ENCODE results near the gene DCANP1.
A peak's percentile ranks its signal among the peaks of the same experiment; 100 is the strongest.

Gene DCANP1

DNA sequence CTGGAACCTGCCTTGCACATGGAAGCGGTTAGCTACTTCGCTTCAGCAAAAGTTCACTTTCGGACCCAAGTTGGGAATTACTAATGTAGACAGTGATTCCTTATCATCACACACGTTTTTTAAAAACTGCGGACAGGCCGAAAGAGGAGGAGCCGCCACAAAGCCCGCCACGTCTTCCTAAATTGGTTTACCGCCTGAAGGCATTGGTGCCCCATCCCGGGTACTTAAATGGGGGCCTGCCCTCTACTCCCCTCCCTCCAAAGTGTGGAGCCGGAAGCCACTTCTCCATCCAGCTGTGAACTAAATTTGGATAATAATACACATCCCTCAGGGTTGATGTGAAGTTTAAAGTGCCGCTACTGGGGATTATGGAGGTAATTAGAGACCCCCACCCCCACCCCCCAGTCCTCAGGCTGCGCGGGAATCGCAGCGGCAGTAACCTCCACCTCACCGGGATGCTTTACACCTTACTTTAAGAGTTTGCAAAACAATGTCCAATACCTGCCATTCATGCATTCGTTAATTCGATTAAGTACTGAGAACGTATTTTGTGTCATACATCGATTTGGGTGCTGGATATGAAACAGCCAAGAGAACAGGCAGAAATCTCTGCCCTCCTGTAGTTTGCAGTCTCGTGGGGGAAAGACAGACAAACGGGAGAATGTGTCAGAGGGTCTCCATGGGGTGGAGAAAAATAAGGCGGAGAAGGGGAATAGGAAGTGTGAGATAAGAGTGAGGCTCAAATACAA lies 47.2 kb downstream of the DCANP1 start:
- TF ChIP-seq, protein P1, sequence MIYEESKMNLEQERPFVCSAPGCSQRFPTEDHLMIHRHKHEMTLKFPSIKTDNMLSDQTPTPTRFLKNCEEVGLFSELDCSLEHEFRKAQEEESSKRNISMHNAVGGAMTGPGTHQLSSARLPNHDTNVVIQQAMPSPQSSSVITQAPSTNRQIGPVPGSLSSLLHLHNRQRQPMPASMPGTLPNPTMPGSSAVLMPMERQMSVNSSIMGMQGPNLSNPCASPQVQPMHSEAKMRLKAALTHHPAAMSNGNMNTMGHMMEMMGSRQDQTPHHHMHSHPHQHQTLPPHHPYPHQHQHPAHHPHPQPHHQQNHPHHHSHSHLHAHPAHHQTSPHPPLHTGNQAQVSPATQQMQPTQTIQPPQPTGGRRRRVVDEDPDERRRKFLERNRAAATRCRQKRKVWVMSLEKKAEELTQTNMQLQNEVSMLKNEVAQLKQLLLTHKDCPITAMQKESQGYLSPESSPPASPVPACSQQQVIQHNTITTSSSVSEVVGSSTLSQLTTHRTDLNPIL (CRISPR knock-in tag; IDR thresholded peaks at IDR 0.05; ENCODE audit: low read depth) = no peak
- TF ChIP-seq ZFP3 (CRISPR knock-in tag; IDR thresholded peaks at IDR 0.05) (no peak), ISL1 (CRISPR knock-in tag; IDR thresholded peaks at IDR 0.05) (no peak), TOX (CRISPR knock-in tag; IDR thresholded peaks at IDR 0.05; ENCODE audit: borderline replicate concordance) (no peak), ZNF8 (CRISPR knock-in tag; IDR thresholded peaks at IDR 0.05) (no peak), OSR1 (CRISPR knock-in tag; IDR thresholded peaks at IDR 0.05) (no peak), TCF4 (CRISPR knock-in tag; IDR thresholded peaks at IDR 0.05; ENCODE audit: borderline replicate concordance) (no peak)
- TF ChIP-seq, protein P2, sequence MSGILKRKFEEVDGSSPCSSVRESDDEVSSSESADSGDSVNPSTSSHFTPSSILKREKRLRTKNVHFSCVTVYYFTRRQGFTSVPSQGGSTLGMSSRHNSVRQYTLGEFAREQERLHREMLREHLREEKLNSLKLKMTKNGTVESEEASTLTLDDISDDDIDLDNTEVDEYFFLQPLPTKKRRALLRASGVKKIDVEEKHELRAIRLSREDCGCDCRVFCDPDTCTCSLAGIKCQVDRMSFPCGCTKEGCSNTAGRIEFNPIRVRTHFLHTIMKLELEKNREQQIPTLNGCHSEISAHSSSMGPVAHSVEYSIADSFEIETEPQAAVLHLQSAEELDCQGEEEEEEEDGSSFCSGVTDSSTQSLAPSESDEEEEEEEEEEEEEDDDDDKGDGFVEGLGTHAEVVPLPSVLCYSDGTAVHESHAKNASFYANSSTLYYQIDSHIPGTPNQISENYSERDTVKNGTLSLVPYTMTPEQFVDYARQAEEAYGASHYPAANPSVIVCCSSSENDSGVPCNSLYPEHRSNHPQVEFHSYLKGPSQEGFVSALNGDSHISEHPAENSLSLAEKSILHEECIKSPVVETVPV (CRISPR knock-in tag; IDR thresholded peaks at IDR 0.05) = no peak
- ATAC-seq = no peak

- ATAC-seq = peak; percentile 94
- TF ChIP-seq, protein P3, sequence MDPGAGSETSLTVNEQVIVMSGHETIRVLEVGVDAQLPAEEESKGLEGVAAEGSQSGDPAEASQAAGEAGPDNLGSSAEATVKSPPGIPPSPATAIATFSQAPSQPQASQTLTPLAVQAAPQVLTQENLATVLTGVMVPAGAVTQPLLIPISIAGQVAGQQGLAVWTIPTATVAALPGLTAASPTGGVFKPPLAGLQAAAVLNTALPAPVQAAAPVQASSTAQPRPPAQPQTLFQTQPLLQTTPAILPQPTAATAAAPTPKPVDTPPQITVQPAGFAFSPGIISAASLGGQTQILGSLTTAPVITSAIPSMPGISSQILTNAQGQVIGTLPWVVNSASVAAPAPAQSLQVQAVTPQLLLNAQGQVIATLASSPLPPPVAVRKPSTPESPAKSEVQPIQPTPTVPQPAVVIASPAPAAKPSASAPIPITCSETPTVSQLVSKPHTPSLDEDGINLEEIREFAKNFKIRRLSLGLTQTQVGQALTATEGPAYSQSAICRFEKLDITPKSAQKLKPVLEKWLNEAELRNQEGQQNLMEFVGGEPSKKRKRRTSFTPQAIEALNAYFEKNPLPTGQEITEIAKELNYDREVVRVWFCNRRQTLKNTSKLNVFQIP (CRISPR knock-in tag; IDR thresholded peaks at IDR 0.05; ENCODE audit: borderline replicate concordance, low read depth) = no peak
- TF ChIP-seq TCF4 (CRISPR knock-in tag; IDR thresholded peaks at IDR 0.05; ENCODE audit: borderline replicate concordance) (no peak), TSHZ2 (CRISPR knock-in tag; IDR thresholded peaks at IDR 0.05) (peak; percentile 41; the same call in 1 of the 2 replicates), TOX (CRISPR knock-in tag; IDR thresholded peaks at IDR 0.05; ENCODE audit: borderline replicate concordance) (no peak), ZC3H10 (CRISPR knock-in tag; IDR thresholded peaks at IDR 0.05) (no peak), ZFP30 (CRISPR knock-in tag; IDR thresholded peaks at IDR 0.05) (no peak), ISL1 (CRISPR knock-in tag; IDR thresholded peaks at IDR 0.05) (no peak), SNAI2 (CRISPR knock-in tag; IDR thresholded peaks at IDR 0.05) (peak; percentile 87), PATZ1 (CRISPR knock-in tag; IDR thresholded peaks at IDR 0.05; ENCODE audit: borderline replicate concordance) (no peak), ESRRG (CRISPR knock-in tag; IDR thresholded peaks at IDR 0.05) (no peak), OSR1 (CRISPR knock-in tag; IDR thresholded peaks at IDR 0.05) (peak; percentile 32; the same call in 1 of the 2 replicates), RARB (CRISPR knock-in tag; IDR thresholded peaks at IDR 0.05) (no peak), ZNF70 (CRISPR knock-in tag; IDR thresholded peaks at IDR 0.05) (no peak), ZFP3 (CRISPR knock-in tag; IDR thresholded peaks at IDR 0.05) (peak; percentile 74; the same call in 1 of the 2 replicates), PPARA (CRISPR knock-in tag; IDR thresholded peaks at IDR 0.05; ENCODE audit: borderline replicate concordance) (no peak), ARNTL (CRISPR knock-in tag; IDR thresholded peaks at IDR 0.05; ENCODE audit: borderline replicate concordance, low read depth) (no peak), BACH2 (CRISPR knock-in tag; IDR thresholded peaks at IDR 0.05; ENCODE audit: borderline replicate concordance) (no peak), CSDC2 (CRISPR knock-in tag; IDR thresholded peaks at IDR 0.05) (no peak), ZNF565 (CRISPR knock-in tag; conservative IDR thresholded peaks at IDR 0.05; ENCODE audit: low read depth) (0 out of 2 replicates have a peak, but pooled peaks have one; percentile 32), GLIS3 (CRISPR knock-in tag; IDR thresholded peaks at IDR 0.05) (no peak), ZNF8 (CRISPR knock-in tag; IDR thresholded peaks at IDR 0.05) (no peak)
- TF ChIP-seq, protein P1 (CRISPR knock-in tag; IDR thresholded peaks at IDR 0.05; ENCODE audit: low read depth) = no peak
- TF ChIP-seq, protein P2 (CRISPR knock-in tag; IDR thresholded peaks at IDR 0.05) = no peak
Measured at GRCh38 chr5:135398855-135399793, 48.0 kb downstream of the DCANP1 start, which contains the start of gene MACROH2A1. TSS of gene MACROH2A1 (minus strand) at chr5:135399231. CDS start at chr5:135389093, 10,138 bp downstream.

Measured in SK-N-SH treated with all-trans-retinoic acid at 6 μM for 48 hours (cell line).